ENCODE results near the gene CDC20B. TPM values are rescaled to one million over a fixed set of nuclear protein-coding genes. Genes with fewer than 3 reads are reported as not detected.
"Not testable (repeated sequence)": the region's sequence is repeated elsewhere in the genome, so short reads cannot be mapped to it uniquely, and the experiment has no call there.

The CDC20B gene
- total and polyA plus RNA-seq, 2 donors from 2014 or later = 0.88 TPM; not detected in 1

DNA sequence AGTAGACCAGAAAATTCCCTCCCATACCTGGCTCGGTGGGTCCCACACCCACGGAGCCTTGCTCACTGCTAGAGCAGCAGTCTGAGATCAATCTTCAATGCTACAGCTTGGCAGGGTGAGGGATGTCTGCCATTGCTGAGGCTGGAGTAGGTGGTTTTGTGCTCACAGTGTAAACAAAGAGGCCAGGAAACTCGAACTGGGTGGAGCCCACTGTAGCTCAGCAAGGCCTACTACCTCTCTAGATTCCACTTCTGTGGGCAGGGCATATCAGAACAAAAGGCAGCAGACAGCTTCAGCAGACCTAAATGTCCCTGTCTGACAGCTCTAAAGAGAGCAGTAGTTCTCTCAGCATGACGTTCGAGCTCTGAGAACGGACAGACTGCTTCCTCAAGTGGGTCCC lies 76.1 kb downstream of the CDC20B start:
- DNase-seq (no peak), FAIRE-seq (no peak)
- no peak overlapping the region for H3K4me3 ChIP-seq (ENCODE audit: low read length in 3 of 3)
- no peak overlapping the region for H3K9ac ChIP-seq (ENCODE audit: low read length in 3 of 3)
- H3K27me3 ChIP-seq (ENCODE audit: control insufficient read depth, insufficient read depth, low read length) = no peaks in the 10 kb centered on the region
- H3K36me3 ChIP-seq (ENCODE audit: control insufficient read depth in 2 of 3, insufficient read depth in 3 of 3, low read length in 3 of 3) = no peaks in the 10 kb centered on the region
- intact Hi-C loops (cut with DNase I) = no loop called here
- TF ChIP-seq CTCF (IDR thresholded peaks at IDR 0.05; ENCODE audit: borderline replicate concordance, extremely low read depth, insufficient read depth) = no peak
- H3K4me1 ChIP-seq (ENCODE audit: control insufficient read depth in 2 of 3, insufficient read depth in 2 of 3, low read depth in 1 of 3, low read length in 3 of 3) = no peaks in the 10 kb centered on the region
- H3K27ac ChIP-seq (ENCODE audit: low read depth in 2 of 2, low read length in 2 of 2) = no peak overlapping the region
- no peaks in the 10 kb centered on the region for H3K9me3 ChIP-seq (ENCODE audit: control insufficient read depth in 2 of 3, insufficient read depth in 1 of 3, low read length in 3 of 3)

- intact Hi-C loops (cut with DNase I) = no loop called here
- Histone ChIP-seq H3K9me3 (ENCODE audit: control insufficient read depth in 2 of 3, insufficient read depth in 1 of 3, low read length in 3 of 3) (no peaks in the 10 kb centered on the region), H3K4me1 (ENCODE audit: control insufficient read depth in 2 of 3, insufficient read depth in 2 of 3, low read depth in 1 of 3, low read length in 3 of 3) (no peaks in the 10 kb centered on the region), H3K27me3 (ENCODE audit: control insufficient read depth, insufficient read depth, low read length) (no peaks in the 10 kb centered on the region), H3K27ac (ENCODE audit: low read depth in 2 of 2, low read length in 2 of 2) (no peak overlapping the region), H3K36me3 (ENCODE audit: control insufficient read depth in 2 of 3, insufficient read depth in 3 of 3, low read length in 3 of 3) (no peaks in the 10 kb centered on the region), H3K4me3 (ENCODE audit: low read length in 3 of 3) (no peak overlapping the region), H3K9ac (ENCODE audit: low read length in 3 of 3) (no peak overlapping the region)
- FAIRE-seq (no peak), DNase-seq (no peak)
- no peak for TF ChIP-seq CTCF (IDR thresholded peaks at IDR 0.05; ENCODE audit: borderline replicate concordance, extremely low read depth, insufficient read depth)
These were observed 76.8 kb downstream of the CDC20B start for GRCh38 chr5:55096182-55096581.

GRCh38 chr5:55091011-55091410 lies 82.0 kb downstream of the CDC20B start:
- H3K27ac ChIP-seq (ENCODE audit: low read depth in 2 of 2, low read length in 2 of 2); H3K4me3 ChIP-seq (ENCODE audit: low read length in 3 of 3); FAIRE-seq; DNase-seq; H3K9ac ChIP-seq (ENCODE audit: low read length in 3 of 3); H3K36me3 ChIP-seq (ENCODE audit: control insufficient read depth in 2 of 3, insufficient read depth in 3 of 3, low read length in 3 of 3); H3K27me3 ChIP-seq (ENCODE audit: control insufficient read depth, insufficient read depth, low read length); H3K4me1 ChIP-seq (ENCODE audit: control insufficient read depth in 2 of 3, insufficient read depth in 2 of 3, low read depth in 1 of 3, low read length in 3 of 3); H3K9me3 ChIP-seq (ENCODE audit: control insufficient read depth in 2 of 3, insufficient read depth in 1 of 3, low read length in 3 of 3); intact Hi-C loops (cut with DNase I): not testable (repeated sequence)

GRCh38 chr5:55089301-55089700 lies 83.7 kb downstream of the CDC20B start:
- H3K9ac ChIP-seq (ENCODE audit: low read length in 3 of 3); intact Hi-C loops (cut with DNase I); H3K4me3 ChIP-seq (ENCODE audit: low read length in 3 of 3); H3K27ac ChIP-seq (ENCODE audit: low read depth in 2 of 2, low read length in 2 of 2); DNase-seq; H3K36me3 ChIP-seq (ENCODE audit: control insufficient read depth in 2 of 3, insufficient read depth in 3 of 3, low read length in 3 of 3); H3K9me3 ChIP-seq (ENCODE audit: control insufficient read depth in 2 of 3, insufficient read depth in 1 of 3, low read length in 3 of 3); H3K27me3 ChIP-seq (ENCODE audit: control insufficient read depth, insufficient read depth, low read length); FAIRE-seq; H3K4me1 ChIP-seq (ENCODE audit: control insufficient read depth in 2 of 3, insufficient read depth in 2 of 3, low read depth in 1 of 3, low read length in 3 of 3): not testable (repeated sequence)

GRCh38 chr5:55081541-55081940 lies 91.4 kb downstream of the CDC20B start:
- no peaks in the 10 kb centered on the region for H3K27me3 ChIP-seq (ENCODE audit: control insufficient read depth, insufficient read depth, low read length)
- TF ChIP-seq CTCF (IDR thresholded peaks at IDR 0.05; ENCODE audit: borderline replicate concordance, extremely low read depth, insufficient read depth) = no peak
- H3K4me3 ChIP-seq (ENCODE audit: low read length in 3 of 3) = no peak overlapping the region
- H3K27ac ChIP-seq (ENCODE audit: low read depth in 2 of 2, low read length in 2 of 2) = no peak overlapping the region
- intact Hi-C loops (cut with DNase I) = no loop called here
- H3K9ac ChIP-seq (ENCODE audit: low read length in 3 of 3) = no peak overlapping the region
- H3K4me1 ChIP-seq (ENCODE audit: control insufficient read depth in 2 of 3, insufficient read depth in 2 of 3, low read depth in 1 of 3, low read length in 3 of 3) = no peaks in the 10 kb centered on the region
- no peaks in the 10 kb centered on the region for H3K9me3 ChIP-seq (ENCODE audit: control insufficient read depth in 2 of 3, insufficient read depth in 1 of 3, low read length in 3 of 3)
- DNase-seq (no peak), FAIRE-seq (no peak)
- no peaks in the 10 kb centered on the region for H3K36me3 ChIP-seq (ENCODE audit: control insufficient read depth in 2 of 3, insufficient read depth in 3 of 3, low read length in 3 of 3)
